Activated CD4-positive, alpha-beta T cell treated with anti-CD3 and anti-CD28 coated beads for 4 hours (primary cell): ENCODE data around the gene CD72.
"Not testable (repeated sequence)": the region's sequence is repeated elsewhere in the genome, so short reads cannot be mapped to it uniquely, and the experiment has no call there.

Experiments used
- DNase-seq, 2 donors: peaks; one replicate each; pipeline ENCODE4 v3.0.0-alpha.2; 2020

CD72 gene

DNA sequence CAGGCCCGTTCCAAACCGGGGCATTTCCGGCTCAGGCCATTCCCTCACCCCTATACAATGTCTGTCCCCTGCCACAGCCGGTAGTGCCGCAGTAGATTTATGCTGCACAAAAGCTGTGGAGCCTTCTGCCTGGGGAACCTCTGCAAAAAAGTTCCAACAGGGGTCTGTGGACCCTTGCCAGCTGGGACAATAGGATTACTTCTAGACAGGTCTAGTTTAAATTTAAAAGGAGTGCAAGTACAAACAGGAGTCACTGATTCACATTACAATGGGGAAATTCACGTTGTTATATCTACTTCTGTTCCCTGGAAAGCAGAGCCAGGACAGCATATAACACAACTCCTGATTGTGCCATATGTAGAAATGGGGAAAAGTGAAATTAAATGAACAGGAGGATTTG is 34.7 kb downstream of the CD72 start:
- DNase-seq, result not testable (repeated sequence)

DNA sequence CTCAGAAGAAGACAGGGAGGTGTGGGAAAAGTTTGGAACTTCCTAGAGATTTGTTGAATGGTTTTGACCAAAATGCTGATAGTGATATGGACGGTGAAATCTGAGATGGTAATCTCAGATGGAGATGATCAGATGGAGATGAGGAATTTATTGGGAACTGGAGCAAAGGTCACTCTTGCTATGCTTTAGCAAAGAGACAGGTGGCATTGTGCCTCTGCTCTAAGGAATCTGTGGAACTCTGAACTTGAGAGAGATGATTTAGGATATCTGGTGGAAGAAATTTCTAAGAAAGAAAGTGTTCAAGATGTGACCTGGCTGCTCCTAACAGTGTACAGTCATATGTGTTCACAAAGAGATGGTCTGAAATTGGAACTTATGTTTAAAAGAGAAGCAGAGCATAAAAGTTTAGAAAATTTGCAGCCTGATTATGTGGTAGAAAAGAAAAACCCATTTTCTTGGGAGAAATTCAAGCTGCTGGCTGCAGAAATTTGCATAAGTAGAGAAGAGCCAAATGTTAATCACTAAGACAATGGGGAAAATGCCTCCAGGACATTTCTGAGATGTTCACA is 38.5 kb downstream of the CD72 start:
- not testable (repeated sequence) for DNase-seq

DNA sequence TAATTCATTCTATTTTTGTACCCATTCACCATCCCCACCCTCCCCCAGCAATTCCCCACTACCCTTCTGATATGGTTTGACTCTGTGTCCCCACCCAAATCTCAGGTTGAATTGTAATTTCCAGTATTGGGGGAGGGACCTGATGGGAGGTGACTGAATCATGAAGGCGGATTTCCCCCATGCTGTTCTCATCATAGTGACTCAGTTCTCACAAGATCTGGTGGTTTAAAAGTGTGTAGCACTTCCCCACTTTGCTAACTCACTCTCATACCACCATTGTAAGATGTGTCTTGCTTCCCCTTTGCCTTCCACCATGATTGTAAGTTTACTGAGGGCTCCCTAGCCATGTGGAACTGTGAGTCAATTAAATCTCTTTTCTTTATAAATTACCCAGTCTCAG is 39.1 kb downstream of the CD72 start:
- DNase-seq, result no peak

DNA sequence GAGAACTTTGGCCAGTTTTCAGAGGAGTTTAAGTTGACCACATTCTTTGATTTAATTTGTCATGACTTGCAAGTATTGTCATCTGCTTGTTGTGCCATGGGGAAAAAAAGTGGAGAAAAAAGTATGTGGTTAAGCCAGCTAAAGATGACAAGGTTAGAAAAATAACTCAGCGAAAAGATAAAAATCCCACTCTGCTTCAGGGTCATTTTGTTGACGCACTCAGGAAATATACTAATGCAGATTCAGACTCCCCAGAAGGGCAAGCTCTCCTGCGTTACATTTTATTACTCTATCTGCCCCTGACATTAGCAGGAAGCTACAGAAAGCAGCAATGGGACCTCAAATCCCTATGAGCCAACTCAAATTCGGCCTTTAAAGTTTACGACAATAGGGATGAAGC is 40.7 kb downstream of the CD72 start:
- DNase-seq, result no peak

DNA sequence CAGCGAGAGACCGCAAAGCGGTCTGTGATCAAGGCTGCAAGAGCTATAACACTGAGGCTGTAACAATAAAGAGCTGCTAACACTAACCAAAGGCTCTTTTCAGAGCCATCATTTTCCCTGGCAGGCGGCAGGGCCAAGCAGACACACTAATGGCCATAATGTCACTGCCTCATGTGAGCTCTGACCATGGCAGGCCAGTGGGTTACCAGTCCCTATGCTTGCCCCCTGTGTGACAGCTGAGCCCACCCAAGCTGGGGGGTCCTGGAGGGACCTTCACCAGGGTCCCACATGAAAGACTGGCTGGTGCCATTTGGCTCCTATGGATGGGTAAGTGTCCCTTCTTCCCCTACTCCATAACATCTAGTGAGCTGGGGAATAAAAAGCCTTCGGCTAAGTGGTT is 42.7 kb downstream of the CD72 start:
- no peak for DNase-seq

DNA sequence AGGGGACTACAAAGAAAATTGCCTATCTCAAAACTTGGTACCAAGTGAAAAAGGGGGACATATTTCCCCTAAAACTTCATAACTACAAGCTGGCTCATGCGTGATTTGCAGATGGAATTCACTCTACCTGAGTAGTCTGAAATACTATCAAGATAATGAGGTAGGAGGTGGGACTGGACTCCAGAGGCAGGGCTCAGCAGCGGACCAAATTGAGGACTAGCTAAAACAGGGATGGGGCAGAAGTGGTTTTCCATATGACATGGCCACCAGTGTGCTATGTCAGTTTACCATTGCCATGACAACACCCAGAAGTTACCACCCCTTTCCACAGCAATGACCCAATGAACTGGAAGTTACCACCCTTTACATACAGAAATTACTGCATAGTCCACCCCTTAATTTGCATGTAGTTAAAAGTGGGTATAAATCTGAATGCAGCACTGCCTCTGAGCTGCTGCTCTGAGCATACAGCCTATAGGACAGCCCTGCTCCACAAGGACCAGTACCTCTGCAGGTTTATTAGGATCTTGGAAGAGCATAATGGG is 43.6 kb downstream of the CD72 start:
- no peak for DNase-seq

DNA sequence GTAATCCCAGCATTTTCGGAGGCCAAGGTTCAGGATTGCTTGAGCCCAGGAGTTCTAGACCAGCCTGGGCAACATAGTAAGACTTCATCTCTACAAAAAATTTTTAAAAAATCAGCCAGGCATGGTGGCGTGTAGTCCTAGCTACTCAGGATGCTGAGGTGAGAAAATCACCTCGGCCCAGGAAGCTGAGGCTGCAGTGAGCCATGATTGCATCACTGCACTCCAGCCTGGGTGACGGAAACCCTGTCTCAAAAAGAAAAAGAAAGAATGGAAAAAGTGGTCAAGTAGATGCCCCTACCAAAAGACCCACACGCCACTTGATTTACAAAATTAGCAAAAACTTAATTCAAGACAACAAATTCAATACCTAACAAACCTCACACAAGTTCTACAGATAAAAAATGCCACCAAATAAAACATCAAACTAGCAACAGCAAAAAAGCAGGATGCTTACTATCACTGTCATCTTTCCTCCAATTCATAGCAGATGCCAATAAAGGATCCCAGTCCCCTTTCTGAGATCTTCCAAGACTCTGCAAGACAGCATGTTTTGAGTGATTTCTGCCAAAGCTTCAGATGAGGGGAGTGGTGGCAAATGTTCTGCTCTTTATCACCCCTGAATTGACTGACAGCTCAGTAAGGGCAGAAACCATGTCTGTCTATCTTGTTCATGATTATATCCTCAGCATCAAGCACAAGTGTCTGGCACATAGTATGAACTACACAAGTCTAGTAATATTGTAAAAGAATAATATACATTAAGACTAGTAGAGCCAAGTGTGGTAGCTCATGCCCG is 47.3 kb downstream of the CD72 start:
- DNase-seq, result no peak

DNA sequence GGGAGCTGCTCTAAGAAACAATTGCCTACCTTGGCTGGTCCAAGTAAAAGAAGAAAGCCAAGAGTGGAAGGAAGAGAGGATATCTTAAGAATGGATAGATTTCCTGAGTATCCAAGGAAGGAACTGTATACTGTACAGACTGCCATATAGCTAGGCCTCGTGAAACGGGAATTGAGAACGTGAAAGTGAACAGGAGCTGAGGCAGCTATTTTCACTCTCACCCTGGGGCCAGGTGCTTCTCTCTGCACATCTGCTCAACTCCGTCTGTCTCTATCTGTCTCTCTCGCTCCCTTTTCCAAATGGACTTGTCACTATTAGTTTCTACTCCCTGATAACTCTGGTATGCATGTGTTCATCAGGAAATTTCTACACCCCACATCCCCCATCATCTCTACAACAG is 49.0 kb downstream of the CD72 start:
- DNase-seq, result no peak

DNA sequence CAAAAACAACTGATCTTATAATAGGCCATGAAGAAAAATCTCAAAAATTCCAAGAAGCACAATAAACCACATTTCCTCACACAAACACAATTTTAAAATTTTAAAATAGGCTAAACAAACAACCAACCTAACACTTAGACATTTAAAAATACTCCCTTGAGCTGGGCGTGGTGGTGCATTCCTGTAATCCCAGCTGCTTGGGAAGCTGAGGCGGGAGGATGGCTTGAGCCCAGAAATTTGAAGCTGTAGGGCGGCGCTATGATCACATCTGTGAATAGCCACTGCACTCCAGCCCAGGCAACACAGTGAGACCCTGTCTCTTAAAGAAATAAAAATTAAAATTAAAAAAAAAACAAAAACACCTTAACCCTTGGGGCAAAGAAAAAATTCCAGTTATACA is 50.0 kb downstream of the CD72 start:
- no peak for DNase-seq

DNA sequence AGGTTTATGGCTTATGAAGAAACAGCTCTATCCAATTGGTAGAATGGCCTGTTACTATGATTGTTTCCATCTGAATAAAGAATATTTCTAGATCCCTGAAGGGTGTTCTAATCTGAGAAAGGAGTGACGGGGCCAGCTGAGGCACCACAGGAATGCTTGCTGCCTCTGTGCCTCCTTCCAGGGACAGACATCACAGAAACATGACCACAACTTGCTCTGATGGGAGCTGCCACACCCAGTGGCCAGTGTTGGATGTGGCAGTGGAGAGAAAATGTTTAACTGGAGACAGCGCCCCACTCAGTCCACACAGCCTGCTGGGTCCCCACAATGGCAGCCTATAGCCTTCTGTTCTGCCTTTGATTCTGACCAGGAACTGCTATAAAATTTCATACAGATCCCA is 51.8 kb downstream of the CD72 start:
- DNase-seq, result no peak

DNA sequence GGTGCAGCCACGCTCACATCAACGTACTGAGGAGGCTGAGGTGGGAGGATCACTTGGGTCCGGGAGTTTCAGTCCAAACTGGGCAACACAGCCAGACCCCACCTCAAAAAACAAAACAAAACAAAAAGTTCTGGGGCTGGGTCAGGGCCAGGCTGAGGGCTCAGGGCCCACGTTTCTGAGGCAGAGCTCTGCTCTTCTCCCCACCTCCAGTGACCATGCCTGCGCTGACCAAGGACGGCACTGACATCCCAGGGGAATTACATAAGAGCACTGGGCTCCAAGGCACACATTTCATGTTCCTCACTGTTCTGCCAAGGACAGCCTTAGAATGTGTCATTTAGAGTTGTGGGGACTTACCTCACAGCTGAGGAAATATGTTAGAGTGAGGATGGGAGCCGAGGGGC is 53.6 kb downstream of the CD72 start:
- DNase-seq, result no peak

DNA sequence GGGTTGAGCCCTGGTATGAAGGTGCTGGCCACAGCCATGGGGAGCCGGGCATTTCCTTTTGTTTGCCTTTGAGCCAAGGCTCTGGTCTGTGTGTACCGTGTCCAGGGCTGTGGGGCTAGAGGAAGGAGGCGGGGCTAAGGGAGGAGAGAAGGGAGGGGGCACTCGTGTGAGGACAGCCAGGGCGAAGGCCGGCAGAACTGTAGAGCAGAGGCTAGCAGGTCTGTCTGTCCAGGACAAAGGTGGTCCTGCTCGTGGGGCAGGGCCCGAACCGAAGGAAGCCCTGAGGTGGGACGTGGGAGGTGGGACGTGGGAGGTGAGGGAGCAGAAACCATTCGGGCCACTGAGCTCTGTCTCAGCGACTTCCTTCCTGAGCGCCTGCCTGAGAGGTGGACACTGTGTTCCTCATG is 54.4 kb downstream of the CD72 start:
- no peak for DNase-seq

DNA sequence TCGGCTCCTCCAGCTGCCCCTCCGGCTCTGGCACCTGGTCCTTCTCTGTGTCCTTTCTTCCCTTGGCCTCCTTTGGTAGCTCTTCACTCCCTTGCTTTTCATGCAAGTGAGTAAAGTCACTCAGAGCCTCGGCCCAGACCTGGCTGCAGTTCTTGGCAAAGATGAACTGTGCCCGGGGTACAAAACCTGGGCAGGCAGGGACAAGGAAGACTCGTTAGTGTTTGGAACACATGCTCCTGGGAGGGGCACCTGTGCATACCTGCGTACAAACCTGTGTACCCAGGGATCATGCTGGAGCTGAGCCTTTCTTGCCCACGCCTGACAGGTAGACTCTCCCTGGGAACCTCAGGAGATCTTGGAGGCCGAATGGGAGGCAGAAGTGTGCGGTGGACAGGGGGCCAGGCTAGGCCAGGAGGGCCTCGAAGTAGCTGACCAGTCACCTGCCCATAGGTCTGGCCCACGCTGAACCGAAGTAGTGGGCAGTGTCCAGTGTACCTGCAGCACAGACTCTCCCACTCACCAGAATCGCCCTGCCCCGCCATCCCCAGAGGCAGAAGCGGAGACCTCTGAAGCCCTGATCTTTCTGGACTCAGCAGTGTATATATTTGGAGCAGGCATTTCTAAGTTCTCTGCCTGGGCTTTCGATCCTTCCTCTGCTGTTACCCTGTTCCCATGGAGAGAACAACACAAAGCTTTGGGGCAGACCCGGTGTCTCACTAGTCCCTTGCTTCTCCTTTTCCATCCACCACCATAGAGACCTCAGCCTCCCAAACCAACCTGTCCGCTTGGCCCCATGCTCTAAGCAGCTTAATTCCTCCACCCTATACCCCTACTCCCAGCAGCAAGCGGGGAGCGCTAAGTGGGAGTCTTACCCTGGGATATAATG is 55.1 kb downstream of the CD72 start:
- DNase-seq, result no peak

DNA sequence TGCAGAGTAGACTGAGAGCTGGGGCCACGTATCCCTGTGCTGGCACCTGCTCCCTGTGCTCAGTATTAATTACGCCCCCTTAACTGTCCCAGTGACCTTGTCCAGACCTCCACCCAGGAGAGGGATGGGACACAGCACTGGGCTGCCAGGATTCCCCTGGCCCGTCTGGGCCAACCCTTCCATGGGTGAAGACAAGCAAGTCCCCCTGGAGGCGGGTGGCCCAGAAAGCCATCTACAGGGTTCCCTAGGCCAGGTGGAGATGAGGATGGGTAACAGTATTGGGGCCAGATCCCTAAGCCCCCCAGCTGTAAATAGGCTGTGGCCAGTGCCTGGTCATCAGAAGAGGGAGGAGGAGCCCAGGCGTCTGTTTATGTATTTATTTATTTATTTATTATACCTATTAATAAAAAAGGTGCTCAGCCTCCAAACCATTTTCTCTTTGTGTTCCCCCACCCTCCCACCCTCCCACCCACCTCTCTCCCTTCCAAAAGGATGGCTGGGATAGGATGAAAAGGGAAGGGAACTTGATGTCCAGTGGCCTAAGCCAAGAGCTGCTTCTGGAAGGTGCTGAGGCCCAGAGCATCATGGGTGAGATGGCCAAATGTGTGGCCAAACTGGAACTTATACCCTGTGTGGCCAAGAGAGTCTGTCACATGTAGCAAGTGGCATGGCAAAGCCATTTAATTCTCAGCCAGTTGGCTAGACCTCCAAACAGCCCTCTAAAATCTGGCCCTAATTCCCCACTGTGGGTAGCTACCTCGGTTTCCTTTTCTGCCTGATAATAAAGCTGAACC is 56.5 kb downstream of the CD72 start:
- no peak for DNase-seq

DNA sequence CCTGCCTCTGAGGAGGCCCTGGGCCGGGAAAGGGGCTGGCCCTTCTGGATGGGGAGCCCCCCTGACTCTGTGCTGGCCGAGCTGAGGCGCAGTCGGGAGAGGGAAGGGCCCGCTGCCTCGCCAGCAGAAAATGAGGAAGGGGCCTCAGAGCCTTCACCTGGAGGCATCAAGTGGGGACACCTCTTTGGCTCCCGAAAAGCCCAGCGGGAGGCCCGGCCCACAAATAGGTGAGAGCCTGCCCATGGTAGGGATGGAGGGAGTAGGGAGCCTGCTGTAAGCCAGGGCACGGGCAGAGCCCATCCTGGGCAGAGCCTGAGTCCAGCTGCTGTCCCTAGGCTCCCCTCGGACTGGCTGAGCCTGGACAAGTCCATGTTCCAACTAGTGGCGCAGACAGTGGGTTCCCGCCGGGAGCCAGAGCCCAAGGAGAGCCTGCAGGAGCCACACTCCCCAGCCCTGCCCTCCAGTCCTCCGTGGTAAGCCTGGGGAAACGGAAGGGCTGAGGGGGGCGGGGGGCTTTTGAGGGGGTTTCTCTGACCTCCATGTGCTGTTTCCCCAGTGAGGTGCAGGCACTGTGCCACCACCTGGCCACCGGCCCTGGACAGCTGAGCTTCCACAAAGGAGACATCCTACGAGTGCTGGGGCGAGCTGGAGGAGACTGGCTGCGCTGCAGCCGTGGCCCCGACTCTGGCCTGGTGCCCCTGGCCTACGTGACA is 57.4 kb downstream of the CD72 start:
- no peak for DNase-seq
